Measurements from ENCODE around the gene LMO1. TPM values are rescaled to one million over a fixed set of nuclear protein-coding genes. Genes with fewer than 3 reads are reported as not detected.

LMO1 gene
- not detected for total RNA-seq

- intact Hi-C loops (cut with DNase I; ENCODE audit: low total_unique reads) = no loop called here
- Histone ChIP-seq H3K27me3 (peaks cover 8 to 11% of the 10 kb centered on the region in 2 donors), H3K27ac (no peak within 1 kb of the TSS), H3K36me3 (no peaks in the 10 kb centered on the region), H3K9me3 (no peaks in the 10 kb centered on the region), H3K4me3 (peak within 1 kb of the TSS; percentile 16 to 41), H3K4me1 (peaks cover 0 to 7% of the 10 kb centered on the region in 2 donors)
- DNase-seq = peak; percentile 65 to 70
- TF ChIP-seq CTCF (IDR thresholded peaks at IDR 0.05) (peak; percentile 67 to 87 (median 77)), POLR2A (IDR thresholded peaks at IDR 0.05) (no peak)
Observed at GRCh38 chr11:8263769-8264410, at the start of gene LMO1. Gene LMO1, minus strand, starts transcription at chr11:8263878. Its CDS starts 516 bp downstream, at chr11:8263362.

DNA sequence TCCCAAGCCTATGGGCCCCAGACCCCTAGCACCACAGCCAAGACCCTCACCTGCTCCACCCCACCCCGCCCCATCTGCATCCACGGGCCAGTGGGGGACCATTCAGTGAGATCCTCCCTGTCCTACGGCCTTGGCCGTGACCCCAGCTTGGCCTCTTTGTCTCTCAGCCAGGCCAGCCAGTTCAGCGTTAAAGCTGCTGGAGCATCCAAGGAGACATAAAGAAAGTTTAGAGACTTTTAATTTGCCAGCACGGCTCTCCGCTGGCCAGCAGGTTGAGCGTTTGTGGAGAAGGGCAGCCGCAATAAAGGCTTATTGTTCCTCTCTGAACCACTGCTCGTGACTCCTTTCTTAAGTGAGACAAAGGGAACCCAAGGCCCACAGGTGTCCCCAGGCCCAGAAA is 49.3 kb upstream of the LMO1 start:
- H3K27me3 ChIP-seq = no peaks in the 10 kb centered on the region
- H3K4me3 ChIP-seq = no peak overlapping the region
- no peak for DNase-seq
- no peaks in the 10 kb centered on the region for H3K9me3 ChIP-seq
- intact Hi-C loops (cut with DNase I; ENCODE audit: low total_unique reads) = no loop called here
- no peak overlapping the region for H3K27ac ChIP-seq
- TF ChIP-seq CTCF (IDR thresholded peaks at IDR 0.05) (no peak), POLR2A (IDR thresholded peaks at IDR 0.05) (no peak)
- H3K4me1 ChIP-seq = no peaks in the 10 kb centered on the region
- no peaks in the 10 kb centered on the region for H3K36me3 ChIP-seq

DNA sequence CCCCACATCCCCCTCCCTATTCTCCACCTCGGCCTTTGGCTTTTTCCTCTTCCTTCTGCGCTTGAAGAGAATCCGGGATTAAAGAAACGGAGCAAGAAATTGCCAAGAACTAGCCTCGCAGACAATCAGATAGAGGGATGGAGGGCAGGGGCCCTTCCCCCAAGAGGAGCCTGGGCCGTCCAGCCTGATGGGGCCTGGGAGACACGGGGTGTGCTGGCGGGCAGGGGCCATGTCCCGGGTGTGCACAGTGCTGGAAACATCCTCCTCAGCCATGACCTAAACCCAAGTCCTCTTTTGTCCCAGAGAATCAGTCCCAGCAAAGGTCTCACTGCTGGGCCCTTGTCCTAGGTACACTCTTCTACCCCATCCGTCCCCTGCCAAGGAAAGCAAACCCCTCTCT is 47.7 kb upstream of the LMO1 start:
- no peak overlapping the region for H3K4me3 ChIP-seq
- intact Hi-C loops (cut with DNase I; ENCODE audit: low total_unique reads) = no loop called here
- DNase-seq = no peak
- no peak for TF ChIP-seq CTCF (IDR thresholded peaks at IDR 0.05)
- no peak for TF ChIP-seq POLR2A (IDR thresholded peaks at IDR 0.05)
- H3K27me3 ChIP-seq = no peaks in the 10 kb centered on the region
- H3K36me3 ChIP-seq = no peaks in the 10 kb centered on the region
- H3K9me3 ChIP-seq = no peaks in the 10 kb centered on the region
- H3K27ac ChIP-seq = no peak overlapping the region
- H3K4me1 ChIP-seq = no peaks in the 10 kb centered on the region

GRCh38 chr11:8310743-8311298 is 47.1 kb upstream of the LMO1 start:
- Histone ChIP-seq H3K27me3 (no peaks in the 10 kb centered on the region), H3K36me3 (no peaks in the 10 kb centered on the region), H3K27ac (no peak overlapping the region), H3K9me3 (no peaks in the 10 kb centered on the region), H3K4me3 (no peak overlapping the region), H3K4me1 (no peaks in the 10 kb centered on the region)
- TF ChIP-seq CTCF (IDR thresholded peaks at IDR 0.05) (no peak), POLR2A (IDR thresholded peaks at IDR 0.05) (no peak)
- no peak for DNase-seq
- intact Hi-C loops (cut with DNase I; ENCODE audit: low total_unique reads) = no loop called here

DNA sequence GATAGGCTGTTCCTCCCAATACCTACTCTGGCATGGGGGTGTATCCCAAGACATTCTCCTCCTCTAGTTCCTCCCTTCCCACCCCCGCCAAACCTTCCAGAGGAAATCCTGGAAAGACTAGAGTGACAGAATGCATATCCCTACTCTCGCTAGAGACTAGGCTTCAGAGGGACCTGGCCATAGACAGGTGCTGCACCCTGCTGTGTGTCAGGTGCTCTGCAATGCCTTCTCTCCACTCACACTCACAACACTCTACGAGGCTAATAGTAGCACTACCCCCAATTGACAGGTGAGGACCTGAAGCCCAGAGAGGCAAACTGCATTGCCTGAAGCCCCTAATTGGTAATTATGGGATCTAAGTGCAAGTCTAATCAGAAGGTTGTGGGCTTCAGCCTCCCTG is 46.2 kb upstream of the LMO1 start:
- Histone ChIP-seq H3K4me3 (no peak overlapping the region), H3K27me3 (no peaks in the 10 kb centered on the region), H3K36me3 (no peaks in the 10 kb centered on the region), H3K27ac (no peak overlapping the region), H3K9me3 (no peaks in the 10 kb centered on the region), H3K4me1 (no peaks in the 10 kb centered on the region)
- intact Hi-C loops (cut with DNase I; ENCODE audit: low total_unique reads) = no loop called here
- no peak for TF ChIP-seq POLR2A (IDR thresholded peaks at IDR 0.05)
- no peak for TF ChIP-seq CTCF (IDR thresholded peaks at IDR 0.05)
- DNase-seq = no peak
